ENCODE measurements around the gene CNTNAP5. TPM values are rescaled to one million over a fixed set of nuclear protein-coding genes. Genes with fewer than 3 reads are reported as not detected.

CNTNAP5 gene
- total and polyA plus RNA-seq, 2 of the 13 experiments (the other 11 are each of a cell fraction or from before 2014, with no cell fraction given), result not detected

DNA sequence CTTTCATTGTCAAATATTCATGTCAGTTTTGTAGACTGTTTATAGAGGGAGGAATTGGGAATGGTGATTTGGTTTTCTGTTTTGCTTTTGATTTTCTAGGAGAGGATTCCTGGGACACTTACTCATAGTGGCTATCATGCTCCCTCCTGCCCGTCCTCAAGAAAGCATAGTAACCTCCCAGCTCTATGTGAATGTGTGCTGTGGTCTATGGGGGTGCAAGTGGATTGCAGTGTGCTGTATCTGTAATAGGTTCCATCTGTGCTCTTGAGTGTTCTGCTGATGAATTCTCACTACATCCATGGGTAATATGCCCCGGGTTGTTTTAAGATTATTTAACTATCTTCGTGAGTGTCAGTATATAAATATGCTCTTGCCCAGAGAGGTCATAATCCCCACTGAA is 811.3 kb downstream of the CNTNAP5 start:
- CTCF ChIA-PET (ENCODE audit: low intra/inter-chr PET ratio, low total read pairs), result no interaction called here
- in situ Hi-C loops (cut with HindIII; ENCODE audit: extremely low pct_ligation_motif_present, low pct_unique_long_range_greater_than_20kb), result no loop called here
- no peaks in the 10 kb centered on the region for H3K27me3 ChIP-seq (ENCODE audit: control insufficient read depth in 1 of 2, insufficient read depth in 2 of 2, low read length in 2 of 2)
- intact Hi-C loops (cut with micrococcal nuclease; ENCODE audit: unreplicated experiment), result no loop called here
- no peak overlapping the region for H3K27ac ChIP-seq (ENCODE audit: extremely low read length, insufficient read depth, low read length)
- peaks cover 53% of the 10 kb centered on the region for H3K9me3 ChIP-seq (ENCODE audit: low read length)
- no peaks in the 10 kb centered on the region for H3K4me1 ChIP-seq (ENCODE audit: insufficient read depth, low read length)
- BruUV-seq (replicated peaks), result no TSS peak
- POLR2A ChIA-PET, result no interaction called here
- no peak overlapping the region for H3K9ac ChIP-seq (ENCODE audit: insufficient read depth, low read depth, low read length)
- FAIRE-seq (no peak), ATAC-seq (no peak), DNase-seq (ENCODE audit: low spot score) (no peak)
- H3K36me3 ChIP-seq (replicated peaks in 1 of 2; ENCODE audit: control insufficient read depth in 1 of 2, insufficient read depth in 2 of 2, low read length in 2 of 2), result no peaks in the 10 kb centered on the region
- 0% methylated on average over 3 of the region's 3 CpGs for WGBS (ENCODE audit: low lambda C conversion rate)
- TF ChIP-seq ZNF430 (CRISPR knock-in tag; IDR thresholded peaks at IDR 0.05), result no peak
- TF ChIP-seq NR1H2 (CRISPR knock-in tag; IDR thresholded peaks at IDR 0.05; ENCODE audit: borderline replicate concordance, low read depth), result no peak
- no peak for TF ChIP-seq ZNF235 (CRISPR knock-in tag; IDR thresholded peaks at IDR 0.05; ENCODE audit: borderline replicate concordance)
- no peak for TF ChIP-seq NBN (conservative IDR thresholded peaks at IDR 0.05)
- TF ChIP-seq KAT2B (IDR thresholded peaks at IDR 0.05; ENCODE audit: borderline replicate concordance, low read depth, low read length), result no peak
- no peak for TF ChIP-seq SP1 (IDR thresholded peaks at IDR 0.05)
- no peak for TF ChIP-seq SP1 (CRISPR knock-in tag; IDR thresholded peaks at IDR 0.05)
- TF ChIP-seq, protein P1, sequence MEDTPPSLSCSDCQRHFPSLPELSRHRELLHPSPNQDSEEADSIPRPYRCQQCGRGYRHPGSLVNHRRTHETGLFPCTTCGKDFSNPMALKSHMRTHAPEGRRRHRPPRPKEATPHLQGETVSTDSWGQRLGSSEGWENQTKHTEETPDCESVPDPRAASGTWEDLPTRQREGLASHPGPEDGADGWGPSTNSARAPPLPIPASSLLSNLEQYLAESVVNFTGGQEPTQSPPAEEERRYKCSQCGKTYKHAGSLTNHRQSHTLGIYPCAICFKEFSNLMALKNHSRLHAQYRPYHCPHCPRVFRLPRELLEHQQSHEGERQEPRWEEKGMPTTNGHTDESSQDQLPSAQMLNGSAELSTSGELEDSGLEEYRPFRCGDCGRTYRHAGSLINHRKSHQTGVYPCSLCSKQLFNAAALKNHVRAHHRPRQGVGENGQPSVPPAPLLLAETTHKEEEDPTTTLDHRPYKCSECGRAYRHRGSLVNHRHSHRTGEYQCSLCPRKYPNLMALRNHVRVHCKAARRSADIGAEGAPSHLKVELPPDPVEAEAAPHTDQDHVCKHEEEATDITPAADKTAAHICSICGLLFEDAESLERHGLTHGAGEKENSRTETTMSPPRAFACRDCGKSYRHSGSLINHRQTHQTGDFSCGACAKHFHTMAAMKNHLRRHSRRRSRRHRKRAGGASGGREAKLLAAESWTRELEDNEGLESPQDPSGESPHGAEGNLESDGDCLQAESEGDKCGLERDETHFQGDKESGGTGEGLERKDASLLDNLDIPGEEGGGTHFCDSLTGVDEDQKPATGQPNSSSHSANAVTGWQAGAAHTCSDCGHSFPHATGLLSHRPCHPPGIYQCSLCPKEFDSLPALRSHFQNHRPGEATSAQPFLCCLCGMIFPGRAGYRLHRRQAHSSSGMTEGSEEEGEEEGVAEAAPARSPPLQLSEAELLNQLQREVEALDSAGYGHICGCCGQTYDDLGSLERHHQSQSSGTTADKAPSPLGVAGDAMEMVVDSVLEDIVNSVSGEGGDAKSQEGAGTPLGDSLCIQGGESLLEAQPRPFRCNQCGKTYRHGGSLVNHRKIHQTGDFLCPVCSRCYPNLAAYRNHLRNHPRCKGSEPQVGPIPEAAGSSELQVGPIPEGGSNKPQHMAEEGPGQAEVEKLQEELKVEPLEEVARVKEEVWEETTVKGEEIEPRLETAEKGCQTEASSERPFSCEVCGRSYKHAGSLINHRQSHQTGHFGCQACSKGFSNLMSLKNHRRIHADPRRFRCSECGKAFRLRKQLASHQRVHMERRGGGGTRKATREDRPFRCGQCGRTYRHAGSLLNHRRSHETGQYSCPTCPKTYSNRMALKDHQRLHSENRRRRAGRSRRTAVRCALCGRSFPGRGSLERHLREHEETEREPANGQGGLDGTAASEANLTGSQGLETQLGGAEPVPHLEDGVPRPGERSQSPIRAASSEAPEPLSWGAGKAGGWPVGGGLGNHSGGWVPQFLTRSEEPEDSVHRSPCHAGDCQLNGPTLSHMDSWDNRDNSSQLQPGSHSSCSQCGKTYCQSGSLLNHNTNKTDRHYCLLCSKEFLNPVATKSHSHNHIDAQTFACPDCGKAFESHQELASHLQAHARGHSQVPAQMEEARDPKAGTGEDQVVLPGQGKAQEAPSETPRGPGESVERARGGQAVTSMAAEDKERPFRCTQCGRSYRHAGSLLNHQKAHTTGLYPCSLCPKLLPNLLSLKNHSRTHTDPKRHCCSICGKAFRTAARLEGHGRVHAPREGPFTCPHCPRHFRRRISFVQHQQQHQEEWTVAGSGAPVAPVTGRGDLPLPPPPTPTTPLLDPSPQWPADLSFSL (CRISPR knock-in tag; IDR thresholded peaks at IDR 0.05), result no peak
- TF ChIP-seq MED13 (CRISPR knock-in tag; IDR thresholded peaks at IDR 0.05), result no peak
- H3K4me3 ChIP-seq (replicated peaks in 1 of 3; ENCODE audit: insufficient read depth in 1 of 3, low read depth in 2 of 3, low read length in 3 of 3), result no peak overlapping the region
- no peak overlapping the region for H2AFZ ChIP-seq (ENCODE audit: low read length)
- H4K20me1 ChIP-seq (ENCODE audit: insufficient read depth, low read length), result no peaks in the 10 kb centered on the region
- no peaks in the 10 kb centered on the region for H3K79me2 ChIP-seq (ENCODE audit: insufficient read depth, low read length)
- no peak overlapping the region for H3K4me2 ChIP-seq (ENCODE audit: low read depth, low read length)
